Osteocyte (in vitro differentiated cells): ENCODE data around the gene OR7G2. TPM values are rescaled to one million over a fixed set of nuclear protein-coding genes. Genes with fewer than 3 reads are reported as not detected.
"Not testable (repeated sequence)": the region's sequence is repeated elsewhere in the genome, so short reads cannot be mapped to it uniquely, and the experiment has no call there.

Experiments
- DNase-seq: peaks from one replicate; pipeline ENCODE4 v3.0.0; 2021; ENCODE audit warnings: mixed read lengths; ENCODE audit not compliant: unreplicated experiment; ENCODE audit errors: extremely low spot score
- H3K27ac Mint-ChIP-seq: one replicate; pipeline ENCODE4 v1.8.0; 2021; ENCODE audit warnings: mild to moderate bottlenecking, mixed read lengths; ENCODE audit not compliant: unreplicated experiment
- H3K27me3 Mint-ChIP-seq: one replicate; pipeline ENCODE4 v1.8.0; 2021; ENCODE audit warnings: mixed read lengths; ENCODE audit not compliant: unreplicated experiment
- H3K36me3 Mint-ChIP-seq: one replicate; pipeline ENCODE4 v1.8.0; 2021; ENCODE audit warnings: mixed read lengths; ENCODE audit not compliant: unreplicated experiment
- H3K4me1 Mint-ChIP-seq: one replicate; pipeline ENCODE4 v1.8.0; 2021; ENCODE audit warnings: mixed read lengths; ENCODE audit not compliant: unreplicated experiment
- H3K4me3 Mint-ChIP-seq: one replicate; pipeline ENCODE4 v1.8.0; 2021; ENCODE audit warnings: mild to moderate bottlenecking, moderate library complexity, mixed read lengths; ENCODE audit not compliant: unreplicated experiment
- H3K9me3 Mint-ChIP-seq: one replicate; pipeline ENCODE4 v1.8.0; 2021; ENCODE audit warnings: mixed read lengths; ENCODE audit not compliant: unreplicated experiment
- total RNA-seq: library from RNA; stranded (reverse); gene quantifications from 2 replicates; pipeline ENCODE4 v1.2.1, GENCODE V29; 2021
- TF ChIP-seq, protein P1 (sequence below): fragments of 200-600 bp; sonication (generic); IDR thresholded peaks from 2 replicates; pipeline ENCODE4 v1.5.0; 2021; ENCODE audit warnings: antibody characterized with exemption, mild to moderate bottlenecking, moderate library complexity

The OR7G2 gene
- total RNA-seq, 1 donor from 2014 or later: not detected

DNA sequence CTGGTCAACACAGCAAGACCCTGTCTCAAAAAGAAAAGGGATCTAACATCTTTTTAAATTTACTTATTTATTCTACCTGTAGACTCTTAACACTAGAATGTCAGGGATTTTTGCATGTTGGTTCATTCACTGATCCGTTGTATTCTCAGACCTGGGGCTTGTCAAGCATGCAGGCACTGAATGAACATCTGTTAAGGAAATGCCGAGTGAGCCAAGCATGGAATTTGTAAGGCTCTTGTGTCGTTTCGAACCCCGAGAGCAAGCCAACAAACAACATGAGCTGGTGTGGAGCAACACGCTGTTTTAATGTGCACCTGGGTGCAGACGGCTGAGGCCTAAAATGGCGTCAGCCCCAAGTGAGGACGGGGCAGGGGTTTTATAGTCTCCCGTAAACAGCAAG lies 30.4 kb downstream of the OR7G2 start:
- Mint-ChIP-seq H3K4me1 (peaks cover 16% of the 10 kb centered on the region), H3K27ac (no peak overlapping the region), H3K27me3 (no peaks in the 10 kb centered on the region), H3K9me3 (no peaks in the 10 kb centered on the region), H3K36me3 (no peaks in the 10 kb centered on the region), H3K4me3 (no peak overlapping the region)
- DNase-seq: no peak
- TF ChIP-seq, protein P1, sequence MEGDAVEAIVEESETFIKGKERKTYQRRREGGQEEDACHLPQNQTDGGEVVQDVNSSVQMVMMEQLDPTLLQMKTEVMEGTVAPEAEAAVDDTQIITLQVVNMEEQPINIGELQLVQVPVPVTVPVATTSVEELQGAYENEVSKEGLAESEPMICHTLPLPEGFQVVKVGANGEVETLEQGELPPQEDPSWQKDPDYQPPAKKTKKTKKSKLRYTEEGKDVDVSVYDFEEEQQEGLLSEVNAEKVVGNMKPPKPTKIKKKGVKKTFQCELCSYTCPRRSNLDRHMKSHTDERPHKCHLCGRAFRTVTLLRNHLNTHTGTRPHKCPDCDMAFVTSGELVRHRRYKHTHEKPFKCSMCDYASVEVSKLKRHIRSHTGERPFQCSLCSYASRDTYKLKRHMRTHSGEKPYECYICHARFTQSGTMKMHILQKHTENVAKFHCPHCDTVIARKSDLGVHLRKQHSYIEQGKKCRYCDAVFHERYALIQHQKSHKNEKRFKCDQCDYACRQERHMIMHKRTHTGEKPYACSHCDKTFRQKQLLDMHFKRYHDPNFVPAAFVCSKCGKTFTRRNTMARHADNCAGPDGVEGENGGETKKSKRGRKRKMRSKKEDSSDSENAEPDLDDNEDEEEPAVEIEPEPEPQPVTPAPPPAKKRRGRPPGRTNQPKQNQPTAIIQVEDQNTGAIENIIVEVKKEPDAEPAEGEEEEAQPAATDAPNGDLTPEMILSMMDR: no peak

DNA sequence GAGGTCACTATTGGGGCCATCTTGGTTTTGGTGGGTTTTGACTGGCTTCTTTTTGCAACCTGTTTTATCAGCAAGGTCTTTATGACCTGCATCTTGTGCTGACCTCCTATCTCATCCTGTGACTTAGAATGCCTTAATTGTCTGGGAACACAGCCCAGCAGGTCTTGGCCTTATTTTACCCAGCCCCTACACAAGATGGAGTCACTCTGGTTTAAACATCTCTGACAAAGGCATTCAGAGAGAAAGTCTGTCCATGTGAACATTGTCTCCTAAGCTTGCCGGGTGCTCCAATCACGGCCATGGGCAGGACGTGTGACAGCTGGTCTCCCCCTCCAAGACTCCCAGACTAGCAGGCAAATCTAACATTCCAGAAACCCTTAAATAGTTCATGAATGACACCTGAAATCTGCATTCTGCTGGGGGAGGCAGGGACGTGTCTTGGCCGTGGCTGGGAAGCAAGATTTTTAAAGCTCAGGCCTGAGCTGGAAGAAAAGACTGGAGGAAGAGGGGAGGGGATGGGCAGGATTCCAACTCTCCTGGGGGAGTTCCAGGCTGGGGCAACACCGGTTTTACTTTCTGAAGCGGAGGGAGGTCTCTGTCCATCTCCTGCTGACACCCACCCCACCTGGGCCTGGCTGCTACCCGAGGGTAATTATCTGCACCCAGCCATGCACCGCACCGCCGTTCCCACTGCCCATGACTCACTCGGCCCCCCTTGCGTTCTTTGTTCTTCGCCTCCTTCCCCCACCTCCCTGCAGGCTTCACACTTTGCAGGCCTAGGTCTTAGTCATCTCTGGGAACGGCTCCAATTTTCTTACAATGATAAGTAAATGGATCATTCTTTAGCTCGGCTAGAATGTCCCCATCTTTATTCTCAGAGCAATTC lies 32.0 kb downstream of the OR7G2 start:
- Mint-ChIP-seq H3K9me3 (no peaks in the 10 kb centered on the region), H3K36me3 (no peaks in the 10 kb centered on the region), H3K4me3 (peak overlapping the region; percentile 18), H3K4me1 (peaks cover 16% of the 10 kb centered on the region), H3K27me3 (no peaks in the 10 kb centered on the region), H3K27ac (peak overlapping the region; percentile 47)
- TF ChIP-seq, protein P1: no peak
- DNase-seq: peak; percentile 86

DNA sequence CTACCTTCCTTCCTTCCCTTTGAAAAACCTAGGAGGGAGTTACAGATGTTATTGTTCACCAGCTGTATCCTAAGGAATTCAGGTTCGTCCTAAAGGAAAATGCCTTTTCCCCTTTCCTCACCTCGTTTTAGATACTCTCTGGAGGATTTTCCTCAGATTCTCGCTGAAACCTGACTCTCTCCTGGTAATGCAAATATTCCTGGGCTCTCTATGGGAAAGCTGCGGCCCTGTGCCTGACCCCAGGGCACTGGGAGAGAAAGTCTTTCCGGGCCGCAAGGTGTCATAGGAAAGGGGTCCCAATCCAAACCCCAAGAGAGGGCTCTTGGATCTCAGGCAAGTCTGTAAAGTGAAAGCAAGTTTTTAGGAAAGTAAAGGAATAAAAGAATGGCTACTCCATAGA lies 33.5 kb downstream of the OR7G2 start:
- Mint-ChIP-seq H3K4me3 (no peak overlapping the region), H3K27me3 (no peaks in the 10 kb centered on the region), H3K4me1 (peaks cover 16% of the 10 kb centered on the region), H3K27ac (no peak overlapping the region), H3K36me3 (no peaks in the 10 kb centered on the region), H3K9me3 (no peaks in the 10 kb centered on the region)
- no peak for DNase-seq
- TF ChIP-seq, protein P1: no peak

DNA sequence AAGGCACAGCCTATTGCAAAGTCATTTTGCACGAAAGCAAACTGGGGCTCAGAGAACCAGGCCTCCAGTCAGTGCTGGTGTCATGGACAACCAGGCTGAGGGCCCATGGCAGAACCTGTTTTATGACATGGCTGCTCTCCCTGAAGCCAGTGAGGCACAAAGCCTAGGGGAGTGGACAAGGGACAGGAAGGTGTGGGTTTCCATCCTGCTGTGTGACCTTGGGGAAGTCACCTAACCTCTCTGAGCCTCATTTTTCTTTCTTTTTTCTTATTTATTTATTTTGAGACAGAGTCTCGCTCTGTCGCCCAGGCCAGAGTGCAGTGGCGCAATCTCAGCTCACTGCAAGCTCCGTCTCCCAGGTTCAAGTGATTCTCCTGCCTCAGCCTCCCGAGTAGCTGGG lies 35.6 kb downstream of the OR7G2 start:
- H3K27me3 Mint-ChIP-seq, H3K4me3 Mint-ChIP-seq, H3K36me3 Mint-ChIP-seq, H3K9me3 Mint-ChIP-seq, DNase-seq, H3K27ac Mint-ChIP-seq: not testable (repeated sequence)
- peaks cover 16% of the 10 kb centered on the region for H3K4me1 Mint-ChIP-seq

DNA sequence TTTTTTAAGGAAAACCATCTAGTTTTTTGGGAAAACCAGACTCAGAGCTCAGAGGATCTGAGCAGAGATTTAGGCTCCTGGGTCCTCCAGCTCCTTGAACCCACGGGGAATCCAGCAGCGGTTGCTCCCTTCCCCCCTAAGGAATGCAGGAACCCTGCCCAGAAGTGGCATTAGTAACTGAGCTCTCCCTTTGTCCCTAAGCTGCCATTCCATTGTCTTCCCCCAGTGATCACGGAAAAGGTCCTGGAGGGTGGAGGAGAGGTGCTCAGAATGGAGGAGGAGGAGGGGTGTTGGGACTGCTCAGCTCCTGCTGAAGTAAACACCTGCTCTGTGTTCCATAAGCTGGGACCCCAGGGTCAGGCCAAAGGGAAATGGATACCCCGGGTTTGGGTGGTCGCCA lies 37.2 kb downstream of the OR7G2 start:
- H3K27me3 Mint-ChIP-seq: no peaks in the 10 kb centered on the region
- DNase-seq: no peak
- peaks cover 7% of the 10 kb centered on the region for H3K4me1 Mint-ChIP-seq
- no peak overlapping the region for H3K27ac Mint-ChIP-seq
- no peaks in the 10 kb centered on the region for H3K9me3 Mint-ChIP-seq
- TF ChIP-seq, protein P1: no peak
- no peaks in the 10 kb centered on the region for H3K36me3 Mint-ChIP-seq
- no peak overlapping the region for H3K4me3 Mint-ChIP-seq
